HepG2 (cell line): Measurements from ENCODE around the gene MADD. TPM values are rescaled to one million over a fixed set of nuclear protein-coding genes. Genes with fewer than 3 reads are reported as not detected.

Experiments
- ATAC-seq: fragments of 200-7000 bp; cut with Tn5 transposase; 3 replicates; pipeline ENCODE4 v1.9.1; 2020; ENCODE audit warnings: mild to moderate bottlenecking, moderate library complexity
- BruUV-seq: library from RNA; stranded (reverse); fragments of 400-500 nt; replicated peaks from 2 replicates; lab custom pipeline; 2021; lab: Mats Ljungman, UMichigan
- CTCF ChIA-PET: fragments of 300-600 bp; formaldehyde crosslinking; extraction: SDS; loops from one replicate; lab custom pipeline; 2021; ENCODE audit warnings: low total read pairs, inconsistent platforms, low intra/inter-chr PET ratio; lab: Yijun Ruan, JAX
- POLR2A ChIA-PET: fragments of 350-600 bp; sonication (Branson Sonifier 250); formaldehyde crosslinking; loops from one replicate; lab custom pipeline; 2020; ENCODE audit warnings: antibody characterized with exemption, inconsistent platforms; lab: Yijun Ruan, JAX
- DNase-seq: peaks from one replicate; pipeline ENCODE4 v3.0.0-alpha.2; 2015; ENCODE audit warnings: low spot score
- FAIRE-seq: peaks from 3 replicates; lab custom pipeline; 2011; peaks lifted over from hg19 to GRCh38; lab: Jason Lieb, UNC
- H2AFZ ChIP-seq: one replicate; pipeline ENCODE4 v1.6.1; 2011; ENCODE audit warnings: low read length, inconsistent platforms
- H3K27ac ChIP-seq: fragments of 300-600 bp; 3 replicates; pipeline ENCODE4 v1.8.0; 2011; ENCODE audit warnings: mixed run types, mild to moderate bottlenecking, mixed read lengths, low read length, inconsistent platforms; ENCODE audit not compliant: insufficient read depth; ENCODE audit errors: extremely low read length
- H3K27me3 ChIP-seq, 2 experiments: fragments of 200-600 bp in 1 of 2; 2 replicates in 1 of 2; 3 replicates in 1 of 2; pipeline versions ENCODE4 v1.6.0 to v1.8.0; 2011; ENCODE audit warnings: low read length in 2 of 2, mild to moderate bottlenecking in 2 of 2, moderate library complexity in 2 of 2, inconsistent platforms in 1 of 2; ENCODE audit not compliant: insufficient read depth in 2 of 2, control insufficient read depth in 1 of 2
- H3K36me3 ChIP-seq, 2 experiments: fragments of 200-600 bp in 1 of 2; replicated peaks in 1 of 2; 2 replicates in 1 of 2; 3 replicates in 1 of 2; pipeline versions ENCODE4 v1.5.1 to v1.8.0; 2011; ENCODE audit warnings: low read length in 2 of 2, inconsistent platforms in 1 of 2; ENCODE audit not compliant: insufficient read depth in 2 of 2, control insufficient read depth in 1 of 2
- H3K4me1 ChIP-seq: 2 replicates; pipeline ENCODE4 v1.5.1; 2012; ENCODE audit warnings: low read length, inconsistent platforms; ENCODE audit not compliant: insufficient read depth
- H3K4me2 ChIP-seq: 2 replicates; pipeline ENCODE4 v1.6.0; 2011; ENCODE audit warnings: low read depth, low read length, inconsistent platforms
- H3K4me3 ChIP-seq, 3 experiments: fragments of 200-600 bp in 1 of 3; sonication (generic), shearing (Covaris generic) in 1 of 3; replicated peaks in 1 of 3; 2 replicates each; pipeline ENCODE4 v1.5.1; 2011 to 2016; ENCODE audit warnings: low read length in 3 of 3, inconsistent platforms in 2 of 3, low read depth in 2 of 3, mild to moderate bottlenecking in 2 of 3, control low read depth in 1 of 3, mixed read lengths in 1 of 3; ENCODE audit not compliant: insufficient read depth in 1 of 3
- H3K79me2 ChIP-seq: one replicate; pipeline ENCODE4 v1.6.1; 2011; ENCODE audit warnings: low read length, inconsistent platforms; ENCODE audit not compliant: insufficient read depth
- H3K9ac ChIP-seq: 2 replicates; pipeline ENCODE4 v1.6.0; 2011; ENCODE audit warnings: mild to moderate bottlenecking, low read depth, low read length, inconsistent platforms; ENCODE audit not compliant: insufficient read depth
- H3K9me3 ChIP-seq: 2 replicates; pipeline ENCODE4 v1.5.1; 2012; ENCODE audit warnings: mild to moderate bottlenecking, low read length
- H4K20me1 ChIP-seq: 2 replicates; pipeline ENCODE4 v1.6.0; 2011; ENCODE audit warnings: inconsistent platforms, mild to moderate bottlenecking, low read length, moderate library complexity; ENCODE audit not compliant: insufficient read depth
- ARNT ChIP-seq: fragments of 450-650 bp; IDR thresholded peaks from 2 replicates; pipeline ENCODE4 v1.6.1; 2017
- ELK4 ChIP-seq: sonication (generic); formaldehyde crosslinking; IDR thresholded peaks from 2 replicates; pipeline ENCODE4 v1.9.0; 2021; ENCODE audit warnings: missing genetic modification reagents, borderline replicate concordance
- RERE ChIP-seq: IDR thresholded peaks from 2 replicates; pipeline ENCODE4 v1.6.1; 2016; ENCODE audit warnings: low read depth, missing genetic modification reagents, missing compliant biosample characterization
- XRCC5 ChIP-seq: fragments of 200-400 bp; formaldehyde crosslinking; optimal IDR thresholded peaks from 2 replicates; pipeline ENCODE3; 2017; ENCODE audit warnings: mild to moderate bottlenecking, low read length
- ZNF337 ChIP-seq: sonication (generic); formaldehyde crosslinking; IDR thresholded peaks from 2 replicates; pipeline ENCODE4 v1.5.1; 2020; ENCODE audit warnings: missing genetic modification reagents, low read depth, mild to moderate bottlenecking, borderline replicate concordance
- ZNF660 ChIP-seq: sonication (generic); formaldehyde crosslinking; IDR thresholded peaks from 2 replicates; pipeline ENCODE4 v1.5.1; 2020; ENCODE audit warnings: mild to moderate bottlenecking, low read depth, missing genetic modification reagents, borderline replicate concordance
- ZNF790 ChIP-seq: sonication (generic); formaldehyde crosslinking; IDR thresholded peaks from 2 replicates; pipeline ENCODE4 v1.8.0; 2022; ENCODE audit warnings: missing genetic modification reagents, mild to moderate bottlenecking, borderline replicate concordance
- WGBS: methylation state at CpG from one replicate; pipeline ENCODE4 v1.1.6; 2017; ENCODE audit warnings: low lambda C conversion rate; 5-methylcytosine and 5-hydroxymethylcytosine counted together
- in situ Hi-C: cut with HindIII; loops from 2 replicates; pipeline ENCODE4 v1.10.0; 2017; ENCODE audit warnings: low pct_unique_long_range_greater_than_20kb; ENCODE audit not compliant: extremely low pct_ligation_motif_present
- intact Hi-C: fragments of 100-400 bp; cut with micrococcal nuclease; formaldehyde crosslinking; loops from one replicate; pipeline ENCODE4 v1.10.0; 2022; ENCODE audit not compliant: unreplicated experiment
- polyA plus RNA-seq, 8 experiments: library from polyadenylated mRNA; depleted of rRNA in 3 of 8; stranded (reverse) in 7 of 8; unstranded in 1 of 8; fragments of >200 nt; fragmentation: Illumina TruSeq in 4 of 8; extraction: Trizol in 4 of 8; gene quantifications; 2 replicates each; pipeline versions ENCODE4 v1.2.1 to v1.2.3, GENCODE V29; 2011 to 2016; ENCODE audit warnings: low read depth in 4 of 8, missing spikeins in 1 of 8, mixed read lengths in 1 of 8; ENCODE audit not compliant: insufficient read depth in 1 of 8
- total RNA-seq, 5 experiments: library from RNA; depleted of rRNA; stranded (reverse); fragments of >200 nt; fragmentation: Illumina TruSeq; extraction: Trizol; gene quantifications; 2 replicates each; pipeline ENCODE4 v1.2.3, GENCODE V29; 2016; ENCODE audit warnings: low read depth in 1 of 5

Gene MADD
- total and polyA plus RNA-seq, 2 of the 13 experiments (the other 11 are each of a cell fraction or from before 2014, with no cell fraction given): 18.0 to 29.2 TPM

GRCh38 chr11:47318166-47318565, 48.2 kb downstream of the MADD start:
- 98% methylated on average over 2 of the region's 2 CpGs for whole genome bisulfite sequencing
- Histone ChIP-seq H3K27ac (no peak overlapping the region), H3K27me3 (no peaks in the 10 kb centered on the region), H3K4me3 (no peak overlapping the region), H3K4me2 (no peak overlapping the region), H3K36me3 (peaks cover 3 to 36% of the 10 kb centered on the region in 2 experiments; a peak in 4 of 5 replicates), H3K79me2 (no peaks in the 10 kb centered on the region), H2AFZ (no peak overlapping the region), H3K4me1 (no peaks in the 10 kb centered on the region), H3K9ac (no peak overlapping the region), H3K9me3 (no peaks in the 10 kb centered on the region), H4K20me1 (no peaks in the 10 kb centered on the region)
- in situ Hi-C loops: no loop called here
- FAIRE-seq: no peak
- no TSS peak for BruUV-seq
- ChIA-PET POLR2A (no interaction called here), CTCF (no interaction called here)
- ATAC-seq: no peak
- TF ChIP-seq XRCC5 (no peak), ZNF790 (CRISPR knock-in tag) (no peak), ARNT (no peak), RERE (no peak), ELK4 (no peak), ZNF660 (no peak), ZNF337 (CRISPR knock-in tag) (no peak)
- no peak for DNase-seq
- intact Hi-C loops: no loop called here
